Neutrophil (primary cell): Measurements from ENCODE around the gene DHODH.

Experiments used
- H3K27ac ChIP-seq: fragments of 200-600 bp; sonication (generic); 2 replicates; pipeline ENCODE4 v1.5.1; 2016; ENCODE audit warnings: mild to moderate bottlenecking, moderate library complexity
- H3K27me3 ChIP-seq: fragments of 200-600 bp; sonication (generic); 2 replicates; pipeline ENCODE4 v1.6.0; 2016; ENCODE audit warnings: mild to moderate bottlenecking
- H3K36me3 ChIP-seq: fragments of 200-600 bp; sonication (generic); 2 replicates; pipeline ENCODE4 v1.5.1; 2017
- H3K4me1 ChIP-seq, 2 experiments: fragments of 200-600 bp in 1 of 2; sonication (generic) in 1 of 2; 1 replicate in 1 of 2; 2 replicates in 1 of 2; pipeline versions ENCODE4 v1.5.1 to v1.6.1; 2013 to 2016; ENCODE audit warnings: low read depth in 1 of 2, low read length in 1 of 2, mild to moderate bottlenecking in 1 of 2, moderate library complexity in 1 of 2; ENCODE audit not compliant: control insufficient read depth in 1 of 2, insufficient read depth in 1 of 2
- H3K4me3 ChIP-seq, 2 experiments: fragments of 200-600 bp in 1 of 2; sonication (generic) in 1 of 2; 1 replicate in 1 of 2; 2 replicates in 1 of 2; pipeline ENCODE4 v1.5.1; 2013 to 2016; ENCODE audit warnings: low read depth in 1 of 2, low read length in 1 of 2, mild to moderate bottlenecking in 1 of 2, moderate library complexity in 1 of 2
- H3K9me3 ChIP-seq: fragments of 200-600 bp; sonication (generic); 2 replicates; pipeline ENCODE4 v1.5.1; 2016
- TF ChIP-seq, protein P1 (sequence below): fragments of 200-600 bp; sonication (generic); IDR thresholded peaks from 2 replicates; pipeline ENCODE4 v1.5.1; 2016; ENCODE audit warnings: antibody characterized with exemption

The DHODH gene

DNA sequence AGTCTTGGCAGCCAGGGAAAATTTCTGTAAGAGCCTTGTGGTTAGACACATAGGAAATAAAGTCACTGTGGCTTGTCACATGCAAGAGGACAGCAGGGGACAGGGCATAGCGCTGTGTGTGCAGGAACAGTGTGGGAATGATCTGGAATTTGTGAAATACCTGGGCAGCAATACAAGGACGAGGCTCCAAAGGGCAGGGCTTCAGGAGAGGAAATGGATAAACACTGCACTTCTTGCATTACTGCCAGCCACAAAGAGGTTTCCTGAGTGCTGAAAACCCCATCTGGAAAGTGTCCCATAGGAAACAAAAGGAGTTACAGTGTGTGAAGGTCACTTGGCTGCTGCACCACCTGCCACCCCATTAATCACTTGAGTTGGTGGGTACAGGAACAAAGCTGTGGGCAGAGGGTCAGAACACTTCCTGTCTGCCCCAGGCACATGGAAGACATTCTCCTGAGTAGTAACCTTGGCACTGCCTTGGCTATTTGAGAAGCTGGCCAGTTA is 33.7 kb downstream of the DHODH start:
- H3K27me3 ChIP-seq, result no peaks in the 10 kb centered on the region
- no peaks in the 10 kb centered on the region for H3K36me3 ChIP-seq
- TF ChIP-seq, protein P1, sequence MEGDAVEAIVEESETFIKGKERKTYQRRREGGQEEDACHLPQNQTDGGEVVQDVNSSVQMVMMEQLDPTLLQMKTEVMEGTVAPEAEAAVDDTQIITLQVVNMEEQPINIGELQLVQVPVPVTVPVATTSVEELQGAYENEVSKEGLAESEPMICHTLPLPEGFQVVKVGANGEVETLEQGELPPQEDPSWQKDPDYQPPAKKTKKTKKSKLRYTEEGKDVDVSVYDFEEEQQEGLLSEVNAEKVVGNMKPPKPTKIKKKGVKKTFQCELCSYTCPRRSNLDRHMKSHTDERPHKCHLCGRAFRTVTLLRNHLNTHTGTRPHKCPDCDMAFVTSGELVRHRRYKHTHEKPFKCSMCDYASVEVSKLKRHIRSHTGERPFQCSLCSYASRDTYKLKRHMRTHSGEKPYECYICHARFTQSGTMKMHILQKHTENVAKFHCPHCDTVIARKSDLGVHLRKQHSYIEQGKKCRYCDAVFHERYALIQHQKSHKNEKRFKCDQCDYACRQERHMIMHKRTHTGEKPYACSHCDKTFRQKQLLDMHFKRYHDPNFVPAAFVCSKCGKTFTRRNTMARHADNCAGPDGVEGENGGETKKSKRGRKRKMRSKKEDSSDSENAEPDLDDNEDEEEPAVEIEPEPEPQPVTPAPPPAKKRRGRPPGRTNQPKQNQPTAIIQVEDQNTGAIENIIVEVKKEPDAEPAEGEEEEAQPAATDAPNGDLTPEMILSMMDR, result no peak
- no peaks in the 10 kb centered on the region for H3K9me3 ChIP-seq
- H3K4me3 ChIP-seq, result no peak overlapping the region
- H3K4me1 ChIP-seq, result peaks cover 17 to 19% of the 10 kb centered on the region in 2 experiments
- peak overlapping the region; percentile 61 for H3K27ac ChIP-seq

- no peaks in the 10 kb centered on the region for H3K27me3 ChIP-seq
- no peaks in the 10 kb centered on the region for H3K36me3 ChIP-seq
- H3K27ac ChIP-seq, result no peak overlapping the region
- no peak overlapping the region for H3K4me3 ChIP-seq
- H3K4me1 ChIP-seq, result peaks cover 17 to 19% of the 10 kb centered on the region in 2 experiments
- H3K9me3 ChIP-seq, result no peaks in the 10 kb centered on the region
- TF ChIP-seq, protein P1, result no peak
Measured at GRCh38 chr16:72043058-72043457, 34.5 kb downstream of the DHODH start.

DNA sequence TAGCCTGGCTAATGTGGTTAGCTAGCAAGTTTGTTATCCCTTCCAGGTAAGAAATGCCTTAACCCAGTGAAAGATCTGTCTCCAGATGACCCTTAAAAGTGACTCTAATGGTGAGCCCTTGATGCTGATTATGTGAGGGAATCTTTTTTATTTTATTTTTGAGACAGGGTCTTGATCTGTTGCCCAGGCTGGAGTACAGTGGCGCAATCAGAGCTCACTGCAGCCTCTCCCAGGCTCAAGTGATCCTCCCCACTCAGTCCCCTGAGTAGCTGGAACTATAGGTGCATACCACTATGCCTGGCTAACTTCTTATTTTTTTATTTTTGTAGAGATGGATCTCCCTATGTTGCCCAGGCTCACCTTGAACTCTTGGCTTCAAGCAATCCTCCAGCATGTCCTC is 35.0 kb downstream of the DHODH start:
- H3K4me1 ChIP-seq, result peaks cover 19% of the 10 kb centered on the region in 2 experiments
- H3K27me3 ChIP-seq, result no peaks in the 10 kb centered on the region
- no peak overlapping the region for H3K4me3 ChIP-seq
- TF ChIP-seq, protein P1, result no peak
- no peaks in the 10 kb centered on the region for H3K36me3 ChIP-seq
- H3K27ac ChIP-seq, result no peak overlapping the region
- no peaks in the 10 kb centered on the region for H3K9me3 ChIP-seq

DNA sequence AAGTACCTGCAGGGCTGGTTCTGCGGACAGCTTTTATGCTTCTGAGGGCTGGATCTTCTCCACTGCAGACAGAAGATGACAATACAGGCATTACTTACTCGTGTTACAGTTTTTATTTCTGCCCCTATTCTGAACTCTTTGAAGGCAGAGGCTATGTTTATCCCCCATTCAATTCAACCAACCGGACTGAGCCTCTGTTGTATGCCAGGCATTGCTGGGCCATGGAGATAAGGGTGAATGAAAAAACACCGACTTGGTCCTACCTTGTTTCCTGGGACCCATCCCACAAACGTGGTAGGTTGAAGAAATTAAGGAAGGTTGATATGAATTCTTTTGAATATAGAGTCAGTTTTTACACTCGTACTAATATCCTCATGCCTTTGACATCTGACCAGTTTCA is 35.8 kb downstream of the DHODH start:
- Histone ChIP-seq H3K9me3 (no peaks in the 10 kb centered on the region), H3K4me3 (no peak overlapping the region)
- TF ChIP-seq, protein P1, result no peak

GRCh38 chr16:72044825-72045359 is 36.3 kb downstream of the DHODH start:
- no peaks in the 10 kb centered on the region for H3K9me3 ChIP-seq
- no peak overlapping the region for H3K27ac ChIP-seq

More for the DNA sequence above, 35.8 kb downstream of the DHODH start:
- no peak overlapping the region for H3K27ac ChIP-seq
- no peaks in the 10 kb centered on the region for H3K36me3 ChIP-seq
- peaks cover 25 to 26% of the 10 kb centered on the region in 2 experiments for H3K4me1 ChIP-seq
- H3K27me3 ChIP-seq, result no peaks in the 10 kb centered on the region

More at GRCh38 chr16:72044825-72045359, 36.3 kb downstream of the DHODH start:
- Histone ChIP-seq H3K36me3 (no peaks in the 10 kb centered on the region), H3K4me3 (no peak overlapping the region), H3K4me1 (peaks cover 30 to 31% of the 10 kb centered on the region in 2 experiments), H3K27me3 (no peaks in the 10 kb centered on the region)
- TF ChIP-seq, protein P1, result no peak
